Activated CD8-positive, alpha-beta memory T cell treated with anti-CD3 and anti-CD28 coated beads, Interleukin-2, amount 50 U/mL, for 48 hours (primary cell): Measurements from ENCODE around the gene TMEM86B.
"Not testable (repeated sequence)": the region's sequence is repeated elsewhere in the genome, so short reads cannot be mapped to it uniquely, and the experiment has no call there.

Source experiments
- DNase-seq: peaks from one replicate; pipeline ENCODE4 v3.0.0-alpha.2; 2020

TMEM86B gene

DNA sequence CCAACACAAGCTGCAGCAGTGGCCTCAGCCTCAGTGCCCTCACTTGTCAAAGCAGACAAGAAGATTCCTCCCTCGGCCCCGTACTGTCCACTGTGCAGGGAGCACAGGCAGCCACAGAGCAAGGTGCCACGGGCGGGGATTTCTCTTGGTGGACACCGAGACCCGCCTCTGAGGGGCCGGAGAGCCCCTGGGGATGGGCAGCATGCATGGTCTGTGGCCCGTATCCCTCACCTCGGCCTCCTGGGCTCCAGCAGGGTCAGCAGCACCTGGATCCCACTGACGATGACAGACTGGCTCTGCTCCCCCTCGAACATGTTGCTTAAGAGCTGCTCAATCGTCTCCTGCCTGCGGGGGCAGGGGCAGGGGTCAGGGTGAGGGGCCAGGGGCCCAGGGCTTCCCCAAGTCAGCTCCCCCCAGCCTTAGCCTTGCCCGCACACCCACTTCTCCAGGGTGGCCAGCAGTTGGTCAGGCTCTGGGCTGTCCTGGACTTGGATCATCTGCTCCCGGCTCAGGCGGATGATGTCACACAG, 13.4 kb upstream of the TMEM86B start:
- DNase-seq = no peak

- no peak for DNase-seq
These were observed 12.8 kb upstream of the TMEM86B start for GRCh38 chr19:55241143-55241934.

GRCh38 chr19:55240713-55241020, 12.1 kb upstream of the TMEM86B start:
- DNase-seq = no peak

- DNase-seq = no peak
These were observed 10.4 kb upstream of the TMEM86B start for GRCh38 chr19:55239004-55239403.

DNA sequence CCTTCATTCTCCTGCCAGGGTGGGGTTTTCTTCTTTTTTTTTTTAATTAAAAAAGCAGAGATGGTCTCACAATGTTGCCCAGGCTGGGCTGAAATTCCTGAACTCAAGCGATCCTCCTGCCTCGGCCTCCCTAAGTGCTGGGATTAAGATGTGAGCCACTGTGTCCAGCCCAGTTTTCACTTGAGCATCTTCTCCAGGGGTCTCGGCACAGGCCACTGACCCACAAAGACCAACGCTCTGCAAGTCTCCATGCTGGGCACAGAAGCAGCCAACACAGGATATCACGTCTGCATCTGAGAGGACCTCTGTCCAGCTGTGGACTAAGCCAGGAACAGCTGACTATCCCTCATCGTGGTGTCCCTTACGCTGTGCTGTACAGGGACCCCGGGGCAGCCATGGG, 9.5 kb upstream of the TMEM86B start:
- no peak for DNase-seq

DNA sequence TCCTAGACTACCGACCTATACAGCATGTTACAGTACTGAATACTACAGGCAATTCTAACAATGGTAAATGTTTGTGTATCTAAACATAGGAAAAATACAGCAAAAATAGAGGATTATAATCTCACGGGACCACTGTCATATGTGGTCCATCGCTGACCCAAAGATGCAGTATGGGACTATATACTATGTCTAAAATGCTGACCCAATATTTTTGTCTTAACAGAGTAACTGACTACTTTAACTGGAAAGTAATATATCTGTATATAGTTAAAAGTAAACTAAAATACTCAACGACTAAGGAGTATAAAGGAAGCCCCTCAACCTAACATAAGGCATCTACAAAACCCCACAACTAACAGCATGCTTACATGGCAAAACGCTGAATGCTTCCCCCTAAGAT, 4.4 kb upstream of the TMEM86B start:
- DNase-seq = no peak

DNA sequence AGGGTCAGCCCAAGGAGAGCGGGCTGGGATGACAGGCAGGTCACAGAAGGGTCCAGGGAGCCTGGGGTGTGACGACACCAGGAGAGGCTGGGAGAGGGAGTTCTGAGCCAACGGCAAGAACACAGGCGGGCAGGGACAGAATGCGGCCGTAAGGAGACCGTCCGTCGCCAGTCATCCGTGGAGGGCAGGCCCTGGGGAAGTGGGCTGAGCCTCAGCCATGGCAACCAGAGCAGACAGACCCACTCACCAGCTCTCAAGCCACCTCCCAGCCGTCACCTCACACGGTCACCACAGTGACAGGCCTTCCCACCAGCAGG, 3.7 kb upstream of the TMEM86B start:
- no peak for DNase-seq

DNA sequence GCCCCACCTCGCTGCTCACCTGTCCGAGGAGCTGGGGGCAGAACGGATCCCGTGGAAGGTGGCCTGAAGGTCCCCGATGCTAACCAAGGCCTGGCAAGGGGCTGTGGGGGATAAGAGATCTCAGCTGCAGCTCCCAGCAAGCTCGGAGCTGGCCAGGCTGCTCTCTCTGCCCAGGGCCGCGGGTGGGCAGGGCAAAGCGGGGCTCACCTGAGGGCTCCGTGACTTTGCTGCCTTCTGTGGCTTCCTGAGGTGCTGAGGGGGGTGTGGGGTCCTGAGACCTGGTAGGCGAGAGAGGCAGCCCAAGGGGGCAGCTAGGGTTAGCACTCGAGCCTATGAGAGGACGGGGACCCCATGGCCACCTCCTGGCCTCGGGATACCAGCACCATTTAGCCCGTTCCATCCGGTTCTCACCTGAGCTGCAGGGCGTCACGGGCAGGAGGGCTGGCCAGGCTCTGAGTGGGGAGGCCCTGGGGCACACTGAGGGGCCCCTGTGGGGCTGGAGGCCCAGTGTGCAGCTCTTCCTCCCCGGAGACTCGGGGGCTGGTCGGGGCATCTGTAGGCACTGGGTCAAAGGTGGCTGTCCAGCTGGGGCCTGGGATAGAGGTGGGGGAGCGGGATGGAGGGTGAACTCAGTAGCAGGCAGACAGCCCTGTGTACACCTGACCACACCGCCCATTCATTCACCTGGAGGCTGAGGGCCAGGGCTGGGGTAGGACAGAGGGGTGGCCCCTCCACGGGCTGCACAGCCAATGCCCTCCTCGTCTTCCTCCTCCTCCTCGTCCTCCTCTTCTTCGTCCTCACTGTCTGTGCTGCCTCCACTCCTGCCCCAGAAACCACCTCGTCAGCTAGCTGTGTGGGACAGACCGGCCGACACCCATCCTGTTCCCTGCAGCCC, 3.1 kb upstream of the TMEM86B start:
- DNase-seq = no peak

DNA sequence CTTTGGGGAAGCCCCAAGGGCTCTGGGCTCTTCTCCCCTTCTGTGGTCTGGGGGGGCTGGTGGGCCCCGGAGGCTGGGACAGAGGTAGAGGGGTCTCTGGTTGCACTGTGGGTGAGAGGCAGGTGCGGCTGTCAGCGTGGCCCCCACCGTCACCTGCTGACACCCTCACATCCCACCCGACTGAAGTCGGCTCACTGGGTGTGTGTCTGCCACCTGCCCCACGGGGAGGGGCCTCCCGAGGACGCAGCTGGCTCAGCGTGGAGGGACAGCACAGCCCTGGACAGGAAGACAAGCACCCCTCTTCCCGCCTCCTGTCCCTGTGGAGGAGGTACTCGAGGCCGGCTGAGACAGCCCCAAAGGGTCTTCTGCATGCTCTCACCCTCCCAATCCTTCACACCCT, 2.2 kb upstream of the TMEM86B start:
- DNase-seq = no peak

DNA sequence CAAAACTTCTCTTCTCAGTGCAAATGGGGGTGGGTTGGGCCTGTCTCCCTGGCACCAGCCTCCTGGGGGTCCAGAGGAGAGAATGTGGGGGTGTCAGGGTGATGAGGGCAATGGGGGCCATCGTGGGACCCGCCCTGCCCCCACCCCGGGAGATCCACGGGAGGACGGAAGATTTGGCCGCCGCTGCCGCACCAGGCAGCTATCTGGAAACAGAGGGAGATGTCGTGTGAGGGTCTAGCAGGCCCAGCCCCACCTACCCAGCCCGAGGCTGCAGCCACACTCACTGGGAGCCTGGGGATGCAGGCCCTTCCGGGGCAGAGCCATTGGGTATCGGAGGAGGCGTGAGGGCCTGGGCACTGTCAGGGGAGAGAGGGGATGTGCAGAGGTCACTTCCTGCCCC, 1.8 kb upstream of the TMEM86B start:
- no peak for DNase-seq

GRCh38 chr19:55229789-55230182, 1.2 kb upstream of the TMEM86B start:
- DNase-seq = no peak

- no peak for DNase-seq
These were observed 704 bp upstream of the TMEM86B start for GRCh38 chr19:55229145-55229788.

DNA sequence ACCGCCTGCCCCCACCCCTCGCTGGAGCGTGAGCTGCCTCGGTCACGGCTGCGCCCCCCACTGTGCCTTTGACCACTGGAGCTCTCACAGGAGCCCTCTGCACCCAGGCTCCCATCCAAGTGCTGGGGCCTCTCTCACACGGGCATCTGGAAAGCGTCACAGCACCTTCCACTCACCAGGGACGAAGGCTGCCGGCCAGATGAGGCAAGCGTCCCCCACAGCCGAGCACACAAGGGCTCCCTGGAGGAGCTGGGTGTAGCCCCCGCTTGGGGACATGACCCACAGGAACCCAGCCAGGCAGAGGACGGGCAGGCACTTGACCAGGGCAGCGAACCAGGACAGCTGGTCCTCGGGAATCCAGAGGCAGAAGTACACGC, 560 bp downstream of the TMEM86B start:
- DNase-seq = no peak

DNA sequence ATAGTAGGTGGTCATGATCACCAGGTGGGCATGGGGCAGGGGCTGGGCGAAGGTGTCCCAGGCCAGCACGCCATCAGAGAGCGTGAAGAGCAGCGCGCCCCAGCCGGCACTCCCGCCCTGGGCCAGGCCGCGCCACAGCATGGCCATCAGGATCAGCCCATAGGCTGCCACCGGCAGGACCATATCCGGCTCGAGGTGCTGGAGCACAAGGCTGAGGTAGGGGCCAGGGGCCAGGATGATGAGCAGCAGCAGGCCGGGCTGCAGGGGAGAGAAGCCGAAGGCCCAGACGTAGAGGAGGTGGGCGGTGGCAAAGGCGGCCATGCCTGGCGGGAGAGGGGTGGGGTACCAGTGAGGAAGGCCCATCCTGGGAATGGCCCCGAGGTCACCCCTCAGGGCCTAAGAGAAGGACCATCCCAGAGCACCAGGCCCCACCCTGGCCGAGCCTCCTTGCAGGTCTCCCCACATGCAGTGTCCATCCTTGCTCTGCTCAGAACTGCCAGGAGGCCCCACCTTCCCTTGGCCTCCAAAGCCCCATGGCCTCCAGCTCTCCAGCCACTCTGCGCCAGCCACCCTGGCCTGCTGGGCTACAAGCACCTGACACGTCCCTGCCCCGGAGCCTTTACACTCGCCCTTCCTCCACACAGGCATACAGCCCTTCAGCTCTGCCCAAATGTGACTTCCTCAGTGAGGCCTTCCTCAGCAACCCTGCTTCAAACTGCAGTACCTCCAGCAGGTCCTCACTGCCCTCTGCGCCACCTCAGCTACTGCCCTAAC, 1.1 kb downstream of the TMEM86B start:
- DNase-seq = no peak

- no peak for DNase-seq
These were observed 1.8 kb downstream of the TMEM86B start for GRCh38 chr19:55226788-55227187.

DNA sequence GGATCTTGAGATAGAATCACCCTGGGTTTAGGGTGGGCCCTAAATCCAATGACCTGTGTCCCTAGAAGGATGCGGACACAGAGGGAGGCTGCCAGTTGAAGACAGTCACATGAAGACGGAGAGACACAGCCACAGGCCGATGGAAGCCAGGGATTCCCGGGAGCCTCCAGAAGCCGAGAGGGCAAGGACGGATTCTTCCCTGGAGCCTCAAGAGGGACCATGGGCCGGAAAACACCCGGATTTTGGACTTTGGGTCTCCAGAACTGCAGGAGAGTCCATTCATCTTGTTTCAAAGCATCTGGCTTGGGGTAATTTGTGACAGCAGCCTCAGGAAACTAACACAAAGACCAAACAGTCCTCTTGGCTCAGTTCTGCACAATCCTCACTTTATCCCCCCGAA, 2.3 kb downstream of the TMEM86B start:
- DNase-seq = no peak

DNA sequence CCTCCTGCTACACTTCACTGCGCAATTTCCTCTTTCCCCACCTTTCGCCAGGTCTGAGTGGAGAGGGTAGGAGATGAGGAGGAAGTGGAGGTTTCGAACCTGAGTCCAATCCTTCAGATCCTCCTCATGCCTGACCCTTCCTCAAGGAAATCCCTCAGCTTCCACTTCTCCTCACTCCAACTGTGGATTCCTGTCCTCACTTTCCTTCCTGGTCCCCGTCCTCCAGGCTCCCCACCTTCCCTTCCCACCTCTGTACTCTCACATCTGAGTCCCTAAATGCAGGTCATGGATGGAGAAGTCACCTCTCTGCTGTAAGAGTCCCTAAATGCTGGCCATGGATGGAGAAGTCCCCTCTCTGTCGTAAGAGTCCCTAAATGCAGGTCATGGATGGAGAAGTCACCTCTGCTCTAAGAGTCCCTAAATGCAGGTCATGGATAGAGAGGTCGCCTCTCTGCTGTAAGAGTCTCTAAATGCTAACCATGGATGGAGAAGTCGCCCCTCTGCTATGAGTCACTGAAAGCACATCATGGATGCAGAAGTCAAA, 3.1 kb downstream of the TMEM86B start:
- DNase-seq = no peak

- not testable (repeated sequence) for DNase-seq
These were observed 3.7 kb downstream of the TMEM86B start for GRCh38 chr19:55224679-55225414.

GRCh38 chr19:55224038-55224665, 4.4 kb downstream of the TMEM86B start:
- no peak for DNase-seq

DNA sequence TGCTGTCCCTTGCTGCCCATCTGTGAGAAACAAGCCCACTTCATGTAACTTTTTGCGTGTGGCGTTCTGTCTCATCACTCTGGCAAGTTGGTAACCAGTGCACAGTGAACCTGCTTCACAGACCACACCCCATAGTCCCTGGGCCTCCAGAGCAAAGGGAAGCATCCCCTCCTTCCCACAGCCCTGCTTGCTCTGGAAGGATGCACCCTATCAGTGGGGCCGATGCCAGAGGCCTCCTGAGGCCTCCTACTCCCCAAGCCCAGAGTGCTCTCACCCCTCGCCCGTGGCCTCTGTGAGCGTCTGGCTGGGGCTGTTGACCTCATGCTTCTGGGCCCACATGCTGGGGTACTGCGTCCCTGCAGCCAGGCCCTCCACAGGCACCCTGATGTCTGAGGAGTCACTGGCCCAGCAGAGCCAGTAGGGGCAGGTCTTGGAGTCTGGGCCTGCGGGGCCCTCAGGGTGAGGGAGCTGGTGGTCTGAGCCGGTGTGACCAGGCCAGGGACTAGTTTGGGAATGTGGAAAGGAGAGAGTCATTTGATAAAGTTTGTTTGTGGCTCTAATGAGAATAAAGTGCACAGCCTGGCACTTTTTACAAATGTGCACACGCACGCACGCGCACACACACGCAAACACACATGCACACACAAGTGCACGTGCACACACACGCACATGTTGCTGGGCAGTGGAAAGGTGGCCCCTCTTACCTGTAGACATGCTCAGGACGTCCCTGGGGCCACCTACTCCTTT, 5.1 kb downstream of the TMEM86B start:
- no peak for DNase-seq

- DNase-seq = no peak
These were observed 8.0 kb downstream of the TMEM86B start for GRCh38 chr19:55220525-55220924.
